Adrenal gland (tissue), 12 donors: ENCODE data around the gene SRRM2. TPM values are rescaled to one million over a fixed set of nuclear protein-coding genes. Genes with fewer than 3 reads are reported as not detected.
"Not testable (repeated sequence)": the region's sequence is repeated elsewhere in the genome, so short reads cannot be mapped to it uniquely, and the experiment has no call there.

ENCODE experiments used
- DNase-seq, 7 donors: peaks; one replicate each; pipeline ENCODE4 v3.0.0-alpha.2; 2019 to 2020
- H3K27ac ChIP-seq, 5 donors: fragments of 200-600 bp; sonication (generic) in 4 of 5; 1 replicate in 3 of 5; 2 replicates in 2 of 5; pipeline versions ENCODE4 v1.5.1 to v1.8.0; 2016 to 2020; ENCODE audit warnings: mild to moderate bottlenecking in 1 of 5
- H3K27me3 ChIP-seq: fragments of 200-600 bp; 2 replicates; pipeline ENCODE4 v1.8.0; 2021
- H3K36me3 ChIP-seq, 2 donors: fragments of 200-600 bp; replicated peaks in 1 of 2; 1 replicate in 1 of 2; 2 replicates in 1 of 2; pipeline versions ENCODE4 v1.5.1 to v1.8.0; 2018 to 2022
- H3K4me1 ChIP-seq, 2 donors: fragments of 200-600 bp; replicated peaks in 1 of 2; 1 replicate in 1 of 2; 2 replicates in 1 of 2; pipeline versions ENCODE4 v1.5.1 to v1.8.0; 2018 to 2021
- H3K4me3 ChIP-seq, 4 donors: fragments of 200-600 bp; sonication (generic) in 3 of 4; one replicate each; pipeline ENCODE4 v1.5.1; 2016 to 2018
- H3K9me3 ChIP-seq, 3 donors: fragments of 200-600 bp; sonication (generic) in 1 of 3; replicated peaks in 1 of 3; 1 replicate in 2 of 3; 2 replicates in 1 of 3; pipeline versions ENCODE4 v1.5.1 to v1.8.0; 2016 to 2021
- POLR2A ChIP-seq, 2 donors: fragments of 450-650 bp; IDR thresholded peaks; one replicate each; pipeline ENCODE4 v1.6.1; 2017; ENCODE audit warnings: antibody characterized with exemption in 2 of 2, mild to moderate bottlenecking in 2 of 2, moderate library complexity in 1 of 2
- WGBS, 4 donors: extraction: QIAGEN DNeasy Blood & Tissue Kit in 2 of 4; methylation state at CpG; one replicate each; pipeline versions ENCODE4 v1.1.5 to v1.1.7; 2013 to 2017; 5-methylcytosine and 5-hydroxymethylcytosine counted together
- intact Hi-C, 2 donors: fragments of 100-400 bp; cut with DNase I; formaldehyde crosslinking; loops; one replicate each; pipeline versions ENCODE4 v1.14.1 to v1.15.0; 2022 to 2023
- polyA plus RNA-seq, 3 donors: library from polyadenylated mRNA; stranded (reverse); fragments of 200-250 nt in 2 of 3; fragments of 350-450 nt in 1 of 3; fragmentation: Illumina TruSeq in 1 of 3; extraction: RNeasy Lipid Tissue Mini Kit (QIAGEN cat#74804) in 1 of 3; gene quantifications; one replicate each; pipeline ENCODE4 v1.2.3, GENCODE V29; 2013 to 2014
- total RNA-seq, 9 donors: library from RNA; depleted of rRNA in 4 of 9; stranded (reverse); fragments of >200 nt in 4 of 9; fragments of 120-200 nt in 1 of 9; fragmentation: NEBNext Ultra II Directional in 1 of 9; extraction: Animal tissue kit (Norgen Biotek cat#: 25700) in 1 of 9; gene quantifications; one replicate each; pipeline versions ENCODE4 v1.1.0 to v1.2.4, GENCODE V29; 2013 to 2023
- TF ChIP-seq, protein P1 (sequence below), 6 experiments: fragments of 450-650 bp in 4 of 6; fragments of 200-600 bp in 2 of 6; sonication (generic) in 1 of 6; IDR thresholded peaks; 1 replicate in 5 of 6; 2 replicates in 1 of 6; pipeline versions ENCODE4 v1.5.1 to v1.8.0; 2016 to 2021; ENCODE audit warnings: antibody characterized with exemption in 6 of 6, mild to moderate bottlenecking in 2 of 6, moderate library complexity in 1 of 6
- donor health status: healthy with polysubstance abuse.
- donor health status: Bipolar disorder and iron deficiency.
- donor health status: DM: yes; HTN: yes; CAD: no.
- donor health status: DM: no; HTN: no; CAD: no.
- donor health status: DM: no; HTN: no; CAD: no.
- donor health status: DM: yes; HTN: yes; CAD: no.

The SRRM2 gene
- total and polyA plus RNA-seq, 12 donors, result 81.7 to 3,120 (median 328) TPM

DNA sequence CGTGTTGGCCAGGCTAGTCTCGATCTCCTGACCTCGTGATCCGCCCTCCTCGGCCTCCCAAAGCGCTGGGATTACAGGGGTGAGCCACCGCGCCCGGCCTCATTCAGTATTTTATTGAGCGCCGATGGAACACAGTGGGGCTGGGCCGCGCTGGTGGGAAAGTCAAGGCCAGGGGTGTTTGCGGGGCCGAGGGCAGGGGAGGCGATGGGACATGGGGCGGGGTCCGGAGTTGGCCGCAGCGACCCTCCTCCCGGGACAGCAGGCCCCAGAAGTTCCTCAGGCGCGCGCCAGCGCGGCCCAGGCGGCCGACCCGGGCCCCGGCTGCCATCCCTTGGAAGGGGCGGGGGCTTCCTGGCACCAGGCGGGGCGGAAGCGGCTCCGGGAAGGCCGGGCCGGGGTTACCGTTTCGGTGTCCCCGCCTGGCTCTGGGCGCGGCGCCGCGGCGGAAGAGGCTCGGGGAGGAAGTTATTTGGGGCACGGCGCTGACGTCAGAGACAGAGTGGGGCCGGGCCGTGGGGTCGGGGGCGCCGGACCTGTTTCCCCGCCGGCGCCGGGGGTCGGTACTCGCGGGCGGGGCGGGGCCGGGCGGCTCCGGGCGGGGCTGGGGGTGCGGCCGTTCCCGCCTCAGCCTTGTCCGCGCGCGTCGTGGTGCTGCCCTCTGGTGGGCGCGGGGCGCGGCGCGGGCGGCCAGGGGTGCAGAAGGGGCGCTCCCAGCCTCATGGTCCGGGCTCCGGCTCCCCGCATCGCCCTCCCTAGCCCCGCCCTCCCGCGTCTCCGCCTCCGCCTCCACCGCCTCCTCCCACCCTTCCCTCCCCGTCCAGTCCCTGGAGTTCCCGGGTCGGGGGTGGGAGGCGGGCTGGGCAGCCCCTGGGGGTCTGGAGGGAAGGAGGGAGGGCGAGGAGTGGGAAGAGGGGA is 31.5 kb upstream of the SRRM2 start:
- Histone ChIP-seq H3K27ac (peak overlapping the region in 3 of 5 donors; percentile 61 to 79 (median 65)), H3K4me3 (peak overlapping the region in 3 of 4 donors; percentile 28 to 62 (median 61)), H3K27me3 (no peaks in the 10 kb centered on the region), H3K4me1 (peaks cover 4 to 18% of the 10 kb centered on the region in 2 donors), H3K9me3 (no peaks in the 10 kb centered on the region), H3K36me3 (no peaks in the 10 kb centered on the region)
- WGBS, 4 donors, result 2 to 48% (median 4%) methylated on average over 6 to 93 of the region's 99 CpGs
- intact Hi-C loops, result no loop called here
- no peak for TF ChIP-seq POLR2A (IDR thresholded peaks at IDR 0.05)
- TF ChIP-seq, protein P1, sequence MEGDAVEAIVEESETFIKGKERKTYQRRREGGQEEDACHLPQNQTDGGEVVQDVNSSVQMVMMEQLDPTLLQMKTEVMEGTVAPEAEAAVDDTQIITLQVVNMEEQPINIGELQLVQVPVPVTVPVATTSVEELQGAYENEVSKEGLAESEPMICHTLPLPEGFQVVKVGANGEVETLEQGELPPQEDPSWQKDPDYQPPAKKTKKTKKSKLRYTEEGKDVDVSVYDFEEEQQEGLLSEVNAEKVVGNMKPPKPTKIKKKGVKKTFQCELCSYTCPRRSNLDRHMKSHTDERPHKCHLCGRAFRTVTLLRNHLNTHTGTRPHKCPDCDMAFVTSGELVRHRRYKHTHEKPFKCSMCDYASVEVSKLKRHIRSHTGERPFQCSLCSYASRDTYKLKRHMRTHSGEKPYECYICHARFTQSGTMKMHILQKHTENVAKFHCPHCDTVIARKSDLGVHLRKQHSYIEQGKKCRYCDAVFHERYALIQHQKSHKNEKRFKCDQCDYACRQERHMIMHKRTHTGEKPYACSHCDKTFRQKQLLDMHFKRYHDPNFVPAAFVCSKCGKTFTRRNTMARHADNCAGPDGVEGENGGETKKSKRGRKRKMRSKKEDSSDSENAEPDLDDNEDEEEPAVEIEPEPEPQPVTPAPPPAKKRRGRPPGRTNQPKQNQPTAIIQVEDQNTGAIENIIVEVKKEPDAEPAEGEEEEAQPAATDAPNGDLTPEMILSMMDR (IDR thresholded peaks at IDR 0.05), result peak in 4 of 6 experiments; percentile 19 to 82 (median 60)
- peak; percentile 70 to 89 (median 82) for DNase-seq

DNA sequence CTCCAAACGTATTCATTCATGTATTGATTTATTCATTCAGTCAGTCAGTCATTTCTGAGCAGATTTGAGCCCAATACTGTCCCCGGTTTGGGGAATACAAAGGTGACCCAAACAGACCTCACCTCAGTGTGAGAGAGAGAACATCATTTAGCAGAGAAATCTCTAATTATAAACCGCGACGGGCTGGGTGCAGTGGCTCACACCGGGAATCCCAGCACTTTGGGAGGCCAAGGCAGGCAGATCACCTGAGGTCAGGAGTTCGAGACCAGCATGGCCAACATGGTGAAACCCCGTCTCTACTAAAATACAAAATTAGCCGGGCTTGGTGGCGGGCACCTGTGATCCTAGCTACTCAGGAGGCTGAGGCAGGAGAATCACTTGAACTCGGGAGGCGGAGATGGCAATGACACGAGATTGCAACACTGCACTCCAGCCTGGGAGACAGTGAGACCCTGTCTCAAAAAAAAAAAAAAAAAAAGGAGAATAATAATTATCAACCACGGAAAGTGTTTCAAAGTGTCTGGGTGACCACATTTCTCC is 30.7 kb upstream of the SRRM2 start:
- H3K9me3 ChIP-seq, H3K27me3 ChIP-seq, H3K36me3 ChIP-seq, intact Hi-C loops, DNase-seq: not testable (repeated sequence)
- H3K4me3 ChIP-seq, result peak overlapping the region in 2 of 4 donors; percentile 61 to 62
- peak overlapping the region in 2 of 5 donors; percentile 65 to 79 for H3K27ac ChIP-seq
- peaks cover 4 to 18% of the 10 kb centered on the region in 2 donors for H3K4me1 ChIP-seq
- WGBS, 4 donors, result 25 to 44% (median 39%) methylated on average over 11 to 14 of the region's 14 CpGs

DNA sequence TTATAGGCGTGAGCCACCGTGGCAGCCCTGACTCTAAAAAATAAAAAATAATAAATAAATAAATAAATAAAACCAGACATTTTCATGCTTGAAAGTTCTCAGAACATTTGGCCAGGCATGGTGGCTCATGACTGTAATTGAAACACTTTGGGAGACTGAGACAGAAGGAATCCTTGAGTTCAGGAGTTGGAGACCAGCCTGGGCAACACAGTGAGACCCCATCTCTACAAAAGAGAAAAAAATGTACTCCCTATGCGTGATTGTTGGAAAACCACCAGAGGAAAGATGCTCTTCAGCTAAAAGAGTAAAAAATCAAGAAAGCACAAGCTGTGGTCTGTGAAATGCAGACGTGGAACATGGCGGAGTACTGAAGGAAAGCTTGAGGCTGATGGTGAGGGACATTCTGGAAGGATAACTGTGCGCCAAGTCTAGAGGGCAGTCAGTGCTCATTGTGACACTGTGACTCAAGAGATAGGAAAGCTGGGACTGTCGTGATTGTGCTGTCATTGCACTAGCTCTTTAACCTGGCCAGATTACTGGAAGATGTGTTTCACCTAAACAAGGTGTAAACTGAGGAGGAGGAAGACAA is 28.3 kb upstream of the SRRM2 start:
- DNase-seq, result no peak
- no peak overlapping the region for H3K4me3 ChIP-seq
- no peaks in the 10 kb centered on the region for H3K9me3 ChIP-seq
- intact Hi-C loops, result no loop called here
- 71 to 79% (median 77%) methylated on average over 7 of the region's 7 CpGs for WGBS, 4 donors
- H3K27ac ChIP-seq, result no peak overlapping the region
- H3K36me3 ChIP-seq, result no peaks in the 10 kb centered on the region
- peaks cover 4 to 16% of the 10 kb centered on the region in 2 donors for H3K4me1 ChIP-seq
- TF ChIP-seq POLR2A (IDR thresholded peaks at IDR 0.05), result no peak
- no peaks in the 10 kb centered on the region for H3K27me3 ChIP-seq

DNA sequence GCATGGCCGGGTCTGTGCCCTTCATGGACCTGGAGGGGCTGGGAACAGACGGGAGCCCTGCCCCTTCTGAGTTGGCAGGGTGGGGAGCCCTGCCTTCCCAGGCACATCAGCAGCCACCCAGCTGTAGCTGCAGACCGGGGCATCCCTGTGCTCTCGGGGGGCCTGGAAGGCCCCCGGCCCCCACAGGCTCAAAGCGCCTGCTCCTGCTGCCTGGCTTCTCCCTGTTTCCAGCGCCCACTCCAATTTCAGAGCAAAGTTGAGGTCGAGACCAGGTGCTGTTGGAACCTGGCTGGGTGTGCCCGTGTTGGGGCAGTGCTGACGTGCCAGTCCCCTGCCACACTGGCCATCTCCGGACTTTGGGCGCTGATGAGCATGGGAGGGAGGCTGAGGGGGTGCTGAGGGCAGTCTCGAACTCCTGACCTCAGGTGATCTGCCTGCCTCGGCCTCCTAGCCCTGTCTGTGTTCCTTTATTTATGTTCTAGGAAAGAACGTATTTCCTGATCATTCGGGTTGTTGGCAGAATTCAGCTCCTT is 27.6 kb upstream of the SRRM2 start:
- Histone ChIP-seq H3K4me3 (no peak overlapping the region), H3K9me3 (no peaks in the 10 kb centered on the region), H3K27me3 (no peaks in the 10 kb centered on the region), H3K27ac (no peak overlapping the region), H3K4me1 (peaks cover 4 to 11% of the 10 kb centered on the region in 2 donors), H3K36me3 (no peaks in the 10 kb centered on the region)
- TF ChIP-seq, protein P1 (IDR thresholded peaks at IDR 0.05), result no peak
- no peak for TF ChIP-seq POLR2A (IDR thresholded peaks at IDR 0.05)
- WGBS, 4 donors, result 60 to 69% (median 66%) methylated on average over 9 to 16 of the region's 16 CpGs
- intact Hi-C loops, result no loop called here
- DNase-seq, result no peak

DNA sequence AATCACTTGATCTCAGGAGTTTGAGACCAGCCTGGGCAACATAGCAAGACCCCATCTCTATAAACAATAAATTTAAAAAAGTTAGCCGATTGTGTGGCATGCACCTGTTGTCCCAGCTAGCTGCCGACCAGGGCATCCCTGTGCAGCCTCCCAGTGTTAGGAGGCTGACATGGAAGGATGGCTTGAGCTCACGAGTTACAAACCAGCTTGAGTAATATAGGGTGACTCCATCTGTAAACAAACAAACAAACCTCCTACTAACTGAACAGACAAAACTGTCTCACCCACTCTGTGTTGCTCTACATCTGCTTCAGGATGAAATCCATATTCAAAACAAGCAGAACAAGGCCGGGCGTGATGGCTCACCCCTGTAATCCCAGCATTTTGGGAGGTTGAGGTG is 25.5 kb upstream of the SRRM2 start:
- 77 to 87% (median 80%) methylated on average over 5 of the region's 5 CpGs for WGBS, 4 donors
- intact Hi-C loops, result no loop called here
- TF ChIP-seq, protein P1 (IDR thresholded peaks at IDR 0.05), result no peak
- TF ChIP-seq POLR2A (IDR thresholded peaks at IDR 0.05), result no peak

More for the DNA sequence above, 25.5 kb upstream of the SRRM2 start:
- no peak for DNase-seq
- H3K36me3 ChIP-seq, result no peaks in the 10 kb centered on the region
- no peak overlapping the region for H3K4me3 ChIP-seq
- H3K4me1 ChIP-seq, result no peaks in the 10 kb centered on the region
- no peaks in the 10 kb centered on the region for H3K27me3 ChIP-seq
- no peaks in the 10 kb centered on the region for H3K9me3 ChIP-seq
- no peak overlapping the region for H3K27ac ChIP-seq
